SK-N-SH (cell line): ENCODE results near the gene VCP.

ENCODE experiments used
- EP300 ChIP-seq, 2 experiments: IDR thresholded peaks; 2 replicates each; pipeline versions ENCODE4 v1.4.0 to v1.6.1; 2012; ENCODE audit warnings: borderline replicate concordance in 1 of 2, low read depth in 1 of 2, low read length in 1 of 2
- GABPA ChIP-seq: IDR thresholded peaks from 2 replicates; pipeline ENCODE4 v1.4.0; 2012; ENCODE audit warnings: low read depth, mild to moderate bottlenecking
- NRF1 ChIP-seq: IDR thresholded peaks from 2 replicates; pipeline ENCODE4 v1.6.1; 2012; ENCODE audit warnings: low read depth, mild to moderate bottlenecking, low read length
- POLR2AphosphoS5 ChIP-seq: IDR thresholded peaks from 2 replicates; pipeline ENCODE4 v1.6.1; 2012; ENCODE audit warnings: low read depth, low read length
- RAD21 ChIP-seq: IDR thresholded peaks from 2 replicates; pipeline ENCODE4 v1.6.1; 2012; ENCODE audit warnings: mild to moderate bottlenecking, low read length
- SIN3A ChIP-seq: IDR thresholded peaks from 2 replicates; pipeline ENCODE4 v1.6.1; 2012; ENCODE audit warnings: low read depth, mild to moderate bottlenecking, low read length, moderate library complexity, borderline replicate concordance
- TAF1 ChIP-seq: IDR thresholded peaks from 2 replicates; pipeline ENCODE4 v1.6.1; 2012; ENCODE audit warnings: low read depth, mild to moderate bottlenecking, low read length, moderate library complexity, borderline replicate concordance
- TCF12 ChIP-seq: IDR thresholded peaks from 2 replicates; pipeline ENCODE4 v1.4.0; 2012
- TEAD4 ChIP-seq: IDR thresholded peaks from 2 replicates; pipeline ENCODE4 v1.4.0; 2012; ENCODE audit warnings: mild to moderate bottlenecking, borderline replicate concordance; ENCODE audit not compliant: insufficient read depth
- YY1 ChIP-seq: IDR thresholded peaks from 2 replicates; pipeline ENCODE4 v1.4.0; 2012; ENCODE audit warnings: low read depth, mild to moderate bottlenecking
- TF ChIP-seq, protein P1 (sequence below): fragments of 150-350 bp; IDR thresholded peaks from 2 replicates; pipeline ENCODE4 v1.6.1; 2017; ENCODE audit warnings: antibody characterized with exemption, low read length, low read depth, borderline replicate concordance
- TF ChIP-seq, protein P2 (sequence below): fragments of 200-600 bp; sonication (generic); IDR thresholded peaks from 2 replicates; pipeline ENCODE4 v1.6.1; 2017; ENCODE audit warnings: antibody characterized with exemption, mild to moderate bottlenecking, moderate library complexity
- TF ChIP-seq, protein P3 (sequence below): IDR thresholded peaks from 2 replicates; pipeline ENCODE4 v1.4.0; 2012; ENCODE audit warnings: low read depth, borderline replicate concordance

DNA sequence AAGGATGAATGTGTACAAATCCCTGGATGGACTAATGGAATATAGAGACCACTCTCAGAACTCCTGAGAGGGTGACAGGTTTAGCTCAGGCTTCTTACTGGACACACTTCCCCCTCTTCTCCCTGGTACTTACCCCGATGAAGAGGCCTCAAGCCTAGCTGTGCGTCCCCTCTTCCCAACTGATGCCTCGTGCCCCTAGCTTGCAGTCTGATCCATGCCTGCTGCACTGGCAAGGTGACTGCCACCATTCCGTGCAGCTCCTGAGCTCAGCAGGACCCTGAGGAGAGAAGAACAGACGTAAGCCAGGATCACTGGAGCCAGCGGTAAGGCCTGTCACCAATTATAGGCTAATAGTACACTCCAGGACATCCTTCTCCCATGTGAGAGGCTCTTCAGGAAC lies 36.0 kb upstream of the VCP start:
- TF ChIP-seq NRF1, result no peak
- TF ChIP-seq, protein P1, sequence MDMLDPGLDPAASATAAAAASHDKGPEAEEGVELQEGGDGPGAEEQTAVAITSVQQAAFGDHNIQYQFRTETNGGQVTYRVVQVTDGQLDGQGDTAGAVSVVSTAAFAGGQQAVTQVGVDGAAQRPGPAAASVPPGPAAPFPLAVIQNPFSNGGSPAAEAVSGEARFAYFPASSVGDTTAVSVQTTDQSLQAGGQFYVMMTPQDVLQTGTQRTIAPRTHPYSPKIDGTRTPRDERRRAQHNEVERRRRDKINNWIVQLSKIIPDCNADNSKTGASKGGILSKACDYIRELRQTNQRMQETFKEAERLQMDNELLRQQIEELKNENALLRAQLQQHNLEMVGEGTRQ, result no peak
- TF ChIP-seq, protein P2, sequence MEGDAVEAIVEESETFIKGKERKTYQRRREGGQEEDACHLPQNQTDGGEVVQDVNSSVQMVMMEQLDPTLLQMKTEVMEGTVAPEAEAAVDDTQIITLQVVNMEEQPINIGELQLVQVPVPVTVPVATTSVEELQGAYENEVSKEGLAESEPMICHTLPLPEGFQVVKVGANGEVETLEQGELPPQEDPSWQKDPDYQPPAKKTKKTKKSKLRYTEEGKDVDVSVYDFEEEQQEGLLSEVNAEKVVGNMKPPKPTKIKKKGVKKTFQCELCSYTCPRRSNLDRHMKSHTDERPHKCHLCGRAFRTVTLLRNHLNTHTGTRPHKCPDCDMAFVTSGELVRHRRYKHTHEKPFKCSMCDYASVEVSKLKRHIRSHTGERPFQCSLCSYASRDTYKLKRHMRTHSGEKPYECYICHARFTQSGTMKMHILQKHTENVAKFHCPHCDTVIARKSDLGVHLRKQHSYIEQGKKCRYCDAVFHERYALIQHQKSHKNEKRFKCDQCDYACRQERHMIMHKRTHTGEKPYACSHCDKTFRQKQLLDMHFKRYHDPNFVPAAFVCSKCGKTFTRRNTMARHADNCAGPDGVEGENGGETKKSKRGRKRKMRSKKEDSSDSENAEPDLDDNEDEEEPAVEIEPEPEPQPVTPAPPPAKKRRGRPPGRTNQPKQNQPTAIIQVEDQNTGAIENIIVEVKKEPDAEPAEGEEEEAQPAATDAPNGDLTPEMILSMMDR, result no peak
- TF ChIP-seq TEAD4, result no peak
- TF ChIP-seq, protein P3, sequence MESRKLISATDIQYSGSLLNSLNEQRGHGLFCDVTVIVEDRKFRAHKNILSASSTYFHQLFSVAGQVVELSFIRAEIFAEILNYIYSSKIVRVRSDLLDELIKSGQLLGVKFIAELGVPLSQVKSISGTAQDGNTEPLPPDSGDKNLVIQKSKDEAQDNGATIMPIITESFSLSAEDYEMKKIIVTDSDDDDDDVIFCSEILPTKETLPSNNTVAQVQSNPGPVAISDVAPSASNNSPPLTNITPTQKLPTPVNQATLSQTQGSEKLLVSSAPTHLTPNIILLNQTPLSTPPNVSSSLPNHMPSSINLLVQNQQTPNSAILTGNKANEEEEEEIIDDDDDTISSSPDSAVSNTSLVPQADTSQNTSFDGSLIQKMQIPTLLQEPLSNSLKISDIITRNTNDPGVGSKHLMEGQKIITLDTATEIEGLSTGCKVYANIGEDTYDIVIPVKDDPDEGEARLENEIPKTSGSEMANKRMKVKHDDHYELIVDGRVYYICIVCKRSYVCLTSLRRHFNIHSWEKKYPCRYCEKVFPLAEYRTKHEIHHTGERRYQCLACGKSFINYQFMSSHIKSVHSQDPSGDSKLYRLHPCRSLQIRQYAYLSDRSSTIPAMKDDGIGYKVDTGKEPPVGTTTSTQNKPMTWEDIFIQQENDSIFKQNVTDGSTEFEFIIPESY, result no peak
- no peak for TF ChIP-seq POLR2AphosphoS5
- no peak for TF ChIP-seq TCF12
- no peak for TF ChIP-seq GABPA
- no peak for TF ChIP-seq YY1
- TF ChIP-seq RAD21, result no peak
- no peak for TF ChIP-seq TAF1
- TF ChIP-seq EP300 (IDR thresholded peaks at IDR 0.05; ENCODE audit: borderline replicate concordance in 1 of 2, low read depth in 1 of 2, low read length in 1 of 2), result no peak
- TF ChIP-seq SIN3A, result no peak
